Measurements from ENCODE around the gene BARX2.
A peak's percentile ranks its signal among the peaks of the same experiment; 100 is the strongest.
"Not testable (repeated sequence)": the region's sequence is repeated elsewhere in the genome, so short reads cannot be mapped to it uniquely, and the experiment has no call there.

Gene BARX2

GRCh38 chr11:129375751-129376657 is at the start of gene BARX2:
BARX2 (plus strand) TSS chr11:129375848; CDS start chr11:129376036, 188 bp downstream.
- DNase-seq: no peak

- no peak for DNase-seq
These were observed 48.7 kb upstream of the BARX2 start for GRCh38 chr11:129326921-129327320.

- DNase-seq: not testable (repeated sequence)
These were observed 47.9 kb upstream of the BARX2 start for GRCh38 chr11:129327708-129328107.

- DNase-seq: no peak
These were observed 46.9 kb upstream of the BARX2 start for GRCh38 chr11:129328756-129329155.

- no peak for DNase-seq
These were observed 44.4 kb upstream of the BARX2 start for GRCh38 chr11:129331217-129331616.

GRCh38 chr11:129331871-129332274 is 43.8 kb upstream of the BARX2 start:
- DNase-seq: peak; percentile 36

GRCh38 chr11:129333873-129334272 is 41.8 kb upstream of the BARX2 start:
- DNase-seq: no peak

- DNase-seq: not testable (repeated sequence)
These were observed 31.2 kb upstream of the BARX2 start for GRCh38 chr11:129344301-129344940.

GRCh38 chr11:129346916-129347315 is 28.7 kb upstream of the BARX2 start:
- DNase-seq: no peak

- DNase-seq: no peak
These were observed 26.8 kb upstream of the BARX2 start for GRCh38 chr11:129348813-129349212.

- no peak for DNase-seq
These were observed 23.0 kb upstream of the BARX2 start for GRCh38 chr11:129352676-129353075.

GRCh38 chr11:129354691-129355090 is 21.0 kb upstream of the BARX2 start:
- no peak for DNase-seq

GRCh38 chr11:129359748-129360147 is 15.9 kb upstream of the BARX2 start:
- no peak for DNase-seq

GRCh38 chr11:129364143-129364654 is 11.4 kb upstream of the BARX2 start:
- peak; percentile 60 for DNase-seq

- no peak for DNase-seq
These were observed 9.8 kb upstream of the BARX2 start for GRCh38 chr11:129365816-129366215.

- DNase-seq: no peak
These were observed 8.7 kb upstream of the BARX2 start for GRCh38 chr11:129366737-129367597.

GRCh38 chr11:129368889-129369672 is 6.6 kb upstream of the BARX2 start:
- no peak for DNase-seq

GRCh38 chr11:129370715-129371114 is 4.9 kb upstream of the BARX2 start:
- DNase-seq: no peak

- no peak for DNase-seq
These were observed 2.8 kb upstream of the BARX2 start for GRCh38 chr11:129372609-129373488.

GRCh38 chr11:129373489-129373953 is 2.1 kb upstream of the BARX2 start:
- DNase-seq: no peak
